Caco-2 (cell line): ENCODE data around the gene CD81. TPM values are rescaled to one million over a fixed set of nuclear protein-coding genes. Genes with fewer than 3 reads are reported as not detected.

ENCODE experiments used
- BruUV-seq: library from RNA; stranded (reverse); fragments of 400-500 nt; replicated peaks from 2 replicates; lab custom pipeline; 2021; lab: Mats Ljungman, UMichigan
- CTCF ChIA-PET: fragments of 300-600 bp; sonication (Branson Sonifier 250); formaldehyde crosslinking; loops from one replicate; lab custom pipeline; 2022; ENCODE audit warnings: antibody characterized with exemption; lab: Charles Lee
- POLR2A ChIA-PET: fragments of 300-600 bp; sonication (Branson Sonifier 250); formaldehyde crosslinking; loops from one replicate; lab custom pipeline; 2022; ENCODE audit warnings: antibody characterized with exemption; lab: Charles Lee
- DNase-seq, 2 experiments: peaks; one replicate each; pipeline versions ENCODE4 v3.0.0 to v3.0.0-alpha.2; 2020 to 2022
- H3K27me3 ChIP-seq: replicated peaks from 2 replicates; pipeline ENCODE4 v1.6.0; 2011; ENCODE audit warnings: low read length; ENCODE audit not compliant: control insufficient read depth, insufficient read depth
- H3K36me3 ChIP-seq: 2 replicates; pipeline ENCODE4 v1.5.1; 2011; ENCODE audit warnings: low read length; ENCODE audit not compliant: control insufficient read depth, insufficient read depth
- H3K4me1 ChIP-seq: fragments of 250-450 bp; sonication (Bioruptor Pico); 2 replicates; pipeline ENCODE4 v1.5.1; 2020; ENCODE audit warnings: mild to moderate bottlenecking
- H3K4me3 ChIP-seq: 2 replicates; pipeline ENCODE4 v1.5.1; 2011; ENCODE audit warnings: low read depth, mild to moderate bottlenecking, control low read depth, low read length
- H3K9me3 ChIP-seq: fragments of 250-450 bp; sonication (Bioruptor Pico); 2 replicates; pipeline ENCODE4 v1.5.1; 2020; ENCODE audit warnings: mild to moderate bottlenecking, moderate library complexity
- H3K27ac Mint-ChIP-seq: one replicate; pipeline ENCODE4 v1.8.0; 2022; ENCODE audit warnings: mixed read lengths; ENCODE audit not compliant: unreplicated experiment
- H3K27me3 Mint-ChIP-seq: one replicate; pipeline ENCODE4 v1.8.0; 2022; ENCODE audit warnings: mixed read lengths; ENCODE audit not compliant: insufficient read depth, unreplicated experiment
- H3K36me3 Mint-ChIP-seq: one replicate; pipeline ENCODE4 v1.8.0; 2022; ENCODE audit warnings: mild to moderate bottlenecking, mixed read lengths; ENCODE audit not compliant: insufficient read depth, unreplicated experiment
- H3K4me1 Mint-ChIP-seq: one replicate; pipeline ENCODE4 v1.8.0; 2022; ENCODE audit warnings: low read depth, mixed read lengths; ENCODE audit not compliant: unreplicated experiment
- H3K4me3 Mint-ChIP-seq: one replicate; pipeline ENCODE4 v1.8.0; 2022; ENCODE audit warnings: mild to moderate bottlenecking, moderate library complexity, mixed read lengths; ENCODE audit not compliant: unreplicated experiment
- H3K9me3 Mint-ChIP-seq: one replicate; pipeline ENCODE4 v1.8.0; 2022; ENCODE audit warnings: mixed read lengths; ENCODE audit not compliant: unreplicated experiment
- intact Hi-C: fragments of 100-400 bp; cut with micrococcal nuclease; formaldehyde crosslinking; loops from one replicate; pipeline ENCODE4 v1.10.0; 2022; ENCODE audit not compliant: unreplicated experiment
- total RNA-seq: library from RNA; stranded (reverse); gene quantifications from 2 replicates; pipeline ENCODE4 v1.2.3, GENCODE V29; 2022
- TF ChIP-seq, protein P1 (sequence below), 2 experiments: fragments of 200-600 bp in 1 of 2; IDR thresholded peaks; 1 replicate in 1 of 2; 2 replicates in 1 of 2; pipeline versions ENCODE4 v1.5.1 to v1.8.0; 2011 to 2022; ENCODE audit warnings: antibody characterized with exemption in 1 of 2, control low read depth in 1 of 2, inconsistent platforms in 1 of 2, low read depth in 1 of 2, low read length in 1 of 2, mild to moderate bottlenecking in 1 of 2, moderate library complexity in 1 of 2; ENCODE audit not compliant: insufficient read depth in 1 of 2, severe bottlenecking in 1 of 2, unreplicated experiment in 1 of 2

The CD81 gene
- total RNA-seq, 1 experiment from 2014 or later = 412 TPM

DNA sequence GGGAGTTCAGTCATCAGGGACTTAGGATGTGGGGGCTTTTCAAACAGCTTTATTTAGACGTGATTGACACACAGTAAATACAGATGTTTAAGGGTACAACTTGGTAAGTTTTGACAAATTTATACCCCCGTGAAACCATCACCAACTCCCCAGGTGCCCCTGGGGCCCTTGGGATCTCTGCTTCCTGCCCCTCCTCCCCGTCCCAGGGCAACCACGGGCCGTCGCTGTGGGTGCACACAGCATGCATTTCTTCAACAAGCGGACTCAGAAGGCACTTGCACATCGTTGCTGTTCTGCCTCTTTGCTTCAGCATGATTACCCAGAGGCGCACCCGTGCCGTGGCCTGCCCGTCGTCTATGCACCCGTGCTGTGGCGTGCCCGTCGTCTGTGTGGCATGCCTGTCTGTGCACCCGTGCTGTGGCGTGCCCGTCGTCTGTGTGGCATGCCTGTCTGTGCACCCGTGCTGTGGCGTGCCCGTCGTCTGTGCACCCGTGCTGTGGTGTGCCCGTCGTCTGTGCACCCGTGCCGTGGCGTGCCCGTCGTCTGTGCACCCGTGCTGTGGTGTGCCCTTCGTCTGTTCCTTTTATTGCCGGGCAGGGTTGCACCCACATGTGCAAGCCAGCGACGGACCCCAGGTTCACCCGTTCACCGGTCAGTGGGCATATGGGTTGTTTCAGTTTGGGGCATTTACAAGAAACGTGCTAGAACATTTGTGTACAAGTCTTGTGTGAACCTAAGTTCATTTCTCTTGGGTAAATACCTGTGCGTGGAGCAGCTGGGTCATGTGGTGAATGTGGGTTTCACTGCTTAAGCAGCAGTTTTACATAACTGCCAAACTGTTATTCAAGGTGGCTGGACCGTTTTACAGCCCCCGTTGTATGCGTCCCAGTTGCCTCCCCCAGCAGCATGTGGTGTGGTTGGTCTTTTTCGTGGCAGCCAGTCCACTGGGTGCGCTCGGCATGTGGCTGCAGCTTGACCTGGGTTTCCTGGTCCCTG, 8.3 kb downstream of the CD81 start:
- H3K4me3 ChIP-seq = no peak overlapping the region
- Mint-ChIP-seq H3K4me3 (no peak overlapping the region), H3K27me3 (no peaks in the 10 kb centered on the region), H3K9me3 (no peaks in the 10 kb centered on the region), H3K4me1 (peaks cover 4% of the 10 kb centered on the region), H3K27ac (no peak overlapping the region), H3K36me3 (peaks cover 36% of the 10 kb centered on the region)
- BruUV-seq = no TSS peak
- intact Hi-C loops = no loop called here
- H3K27me3 ChIP-seq = no peaks in the 10 kb centered on the region
- H3K36me3 ChIP-seq = no peaks in the 10 kb centered on the region; the same call in 1 of the 2 replicates
- ChIA-PET POLR2A (interaction anchor here (0.7 kb wide), 1 partner anchor 12 kb away, joined by 5 read pairs; no protein-coding TSS in a partner anchor), CTCF (no interaction called here)
- TF ChIP-seq, protein P1, sequence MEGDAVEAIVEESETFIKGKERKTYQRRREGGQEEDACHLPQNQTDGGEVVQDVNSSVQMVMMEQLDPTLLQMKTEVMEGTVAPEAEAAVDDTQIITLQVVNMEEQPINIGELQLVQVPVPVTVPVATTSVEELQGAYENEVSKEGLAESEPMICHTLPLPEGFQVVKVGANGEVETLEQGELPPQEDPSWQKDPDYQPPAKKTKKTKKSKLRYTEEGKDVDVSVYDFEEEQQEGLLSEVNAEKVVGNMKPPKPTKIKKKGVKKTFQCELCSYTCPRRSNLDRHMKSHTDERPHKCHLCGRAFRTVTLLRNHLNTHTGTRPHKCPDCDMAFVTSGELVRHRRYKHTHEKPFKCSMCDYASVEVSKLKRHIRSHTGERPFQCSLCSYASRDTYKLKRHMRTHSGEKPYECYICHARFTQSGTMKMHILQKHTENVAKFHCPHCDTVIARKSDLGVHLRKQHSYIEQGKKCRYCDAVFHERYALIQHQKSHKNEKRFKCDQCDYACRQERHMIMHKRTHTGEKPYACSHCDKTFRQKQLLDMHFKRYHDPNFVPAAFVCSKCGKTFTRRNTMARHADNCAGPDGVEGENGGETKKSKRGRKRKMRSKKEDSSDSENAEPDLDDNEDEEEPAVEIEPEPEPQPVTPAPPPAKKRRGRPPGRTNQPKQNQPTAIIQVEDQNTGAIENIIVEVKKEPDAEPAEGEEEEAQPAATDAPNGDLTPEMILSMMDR (IDR thresholded peaks at IDR 0.05; ENCODE audit: insufficient read depth in 1 of 2, low read depth in 1 of 2, low read length in 1 of 2, severe bottlenecking in 1 of 2, unreplicated experiment in 1 of 2) = no peak
- H3K4me1 ChIP-seq = peaks cover 9% of the 10 kb centered on the region; the same call in 1 of the 2 replicates
- no peak for DNase-seq
- H3K9me3 ChIP-seq = no peaks in the 10 kb centered on the region

DNA sequence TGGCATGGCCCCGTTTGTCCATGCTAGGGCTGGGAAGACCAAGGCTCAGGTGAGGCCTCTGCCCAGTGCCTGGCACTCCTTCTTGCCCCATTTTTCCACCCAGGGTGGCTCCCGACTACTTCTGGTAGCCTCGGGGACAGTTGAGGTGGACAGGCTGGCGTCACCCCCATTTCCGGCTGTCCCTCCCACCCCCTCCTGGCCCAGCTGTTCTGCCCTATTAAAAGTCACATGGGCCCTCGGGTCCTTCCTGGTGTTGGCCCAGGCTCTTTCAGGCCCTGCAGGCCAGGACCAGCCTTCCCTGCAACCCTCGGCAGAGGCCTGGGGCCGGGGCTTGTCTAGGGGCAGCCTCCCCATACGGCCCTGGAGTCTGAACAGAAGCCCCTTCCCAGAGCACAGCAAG, 9.5 kb downstream of the CD81 start:
- intact Hi-C loops = no loop called here
- Mint-ChIP-seq H3K4me3 (no peak overlapping the region), H3K4me1 (peaks cover 8% of the 10 kb centered on the region), H3K9me3 (no peaks in the 10 kb centered on the region), H3K36me3 (peaks cover 47% of the 10 kb centered on the region), H3K27ac (no peak overlapping the region), H3K27me3 (no peaks in the 10 kb centered on the region)
- no peaks in the 10 kb centered on the region for H3K9me3 ChIP-seq
- DNase-seq = no peak
- H3K27me3 ChIP-seq = no peaks in the 10 kb centered on the region
- H3K4me3 ChIP-seq = no peak overlapping the region
- POLR2A ChIA-PET = interaction anchor here (0.7 kb wide), 1 partner anchor 11 kb away, joined by 5 read pairs; no protein-coding TSS in a partner anchor
- H3K36me3 ChIP-seq = no peaks in the 10 kb centered on the region; the same call in 1 of the 2 replicates
- CTCF ChIA-PET = no interaction called here
- TF ChIP-seq, protein P1 (IDR thresholded peaks at IDR 0.05; ENCODE audit: insufficient read depth in 1 of 2, low read depth in 1 of 2, low read length in 1 of 2, severe bottlenecking in 1 of 2, unreplicated experiment in 1 of 2) = no peak
- BruUV-seq = no TSS peak
- H3K4me1 ChIP-seq = peaks cover 10% of the 10 kb centered on the region; the same call in 1 of the 2 replicates

DNA sequence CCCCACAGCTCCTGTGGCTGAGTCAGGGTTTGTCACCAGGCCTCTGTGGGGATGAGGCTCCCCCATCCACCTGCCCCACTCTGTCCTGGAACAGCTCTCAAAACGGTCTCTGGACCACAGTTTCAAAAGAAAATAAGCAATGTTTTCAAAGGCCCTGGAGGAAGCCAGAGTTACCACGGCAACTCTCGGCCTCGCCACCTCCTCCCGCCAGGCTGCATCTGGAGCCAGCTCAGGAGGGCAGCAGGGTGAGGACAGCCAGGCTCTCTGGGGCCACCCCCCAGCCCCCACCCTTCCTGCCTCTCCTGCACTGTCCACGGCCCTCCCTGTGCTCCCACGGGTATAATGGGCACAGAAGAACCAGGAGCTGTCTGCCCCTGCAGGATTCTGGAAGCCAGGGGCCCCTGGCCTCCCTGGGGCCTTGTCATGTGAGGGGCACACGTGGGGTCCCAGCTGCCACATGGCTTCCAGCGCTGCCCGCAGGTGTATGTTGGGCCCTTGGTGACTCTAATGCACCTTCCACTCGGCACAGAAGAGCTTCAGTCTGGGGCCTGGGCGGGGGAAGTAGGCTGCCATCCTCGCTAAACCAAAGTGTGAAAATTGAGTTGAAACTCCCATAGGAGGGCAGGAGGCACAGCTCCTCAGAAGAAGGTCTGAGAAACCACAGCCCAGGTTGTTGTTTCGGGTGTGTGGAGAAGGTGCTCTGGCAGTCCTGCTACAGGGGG, 10.3 kb downstream of the CD81 start:
- TF ChIP-seq, protein P1 (IDR thresholded peaks at IDR 0.05; ENCODE audit: insufficient read depth in 1 of 2, low read depth in 1 of 2, low read length in 1 of 2, severe bottlenecking in 1 of 2, unreplicated experiment in 1 of 2) = no peak

More for the DNA sequence above, 10.3 kb downstream of the CD81 start:
- Mint-ChIP-seq H3K9me3 (no peaks in the 10 kb centered on the region), H3K27ac (no peak overlapping the region), H3K36me3 (peaks cover 51% of the 10 kb centered on the region), H3K4me1 (peaks cover 8% of the 10 kb centered on the region), H3K27me3 (no peaks in the 10 kb centered on the region), H3K4me3 (no peak overlapping the region)
- peaks cover 10% of the 10 kb centered on the region; the same call in 1 of the 2 replicates for H3K4me1 ChIP-seq
- H3K4me3 ChIP-seq = no peak overlapping the region
- ChIA-PET POLR2A (no interaction called here), CTCF (interaction anchor here (1.1 kb wide), 1 partner anchor 82 kb away, joined by 3 read pairs; no protein-coding TSS in a partner anchor)
- no peaks in the 10 kb centered on the region for H3K27me3 ChIP-seq
- intact Hi-C loops = no loop called here
- H3K36me3 ChIP-seq = no peaks in the 10 kb centered on the region; the same call in 1 of the 2 replicates
- BruUV-seq = no TSS peak
- no peaks in the 10 kb centered on the region for H3K9me3 ChIP-seq
- no peak for DNase-seq
